Activated CD8-positive, alpha-beta T cell treated with anti-CD3 and anti-CD28 coated beads, Interleukin-2, amount 10 ng/mL, durations not matched to agents 7 days and 5 days (primary cell): ENCODE data around the gene CPLX3. TPM values are rescaled to one million over a fixed set of nuclear protein-coding genes. Genes with fewer than 3 reads are reported as not detected.

Experiments used
- ATAC-seq: fragments of 150-1000 bp; cut with Tn5 transposase; one replicate; pipeline ENCODE4 v1.10.0; 2021; ENCODE audit warnings: moderate library complexity
- CTCF ChIA-PET: fragments of 350-600 bp; sonication (Branson Sonifier 250); formaldehyde crosslinking; loops from one replicate; lab custom pipeline; 2021; ENCODE audit warnings: antibody characterized with exemption; lab: Charles Lee
- POLR2A ChIA-PET: fragments of 350-600 bp; sonication (Branson Sonifier 250); formaldehyde crosslinking; loops from one replicate; lab custom pipeline; 2021; ENCODE audit warnings: antibody characterized with exemption; lab: Charles Lee
- DNase-seq: peaks from one replicate; pipeline ENCODE4 v3.0.0-alpha.2; 2020
- H3K27ac Mint-ChIP-seq: one replicate; pipeline ENCODE4 v1.8.0; 2021; ENCODE audit warnings: mild to moderate bottlenecking, mixed read lengths
- H3K27me3 Mint-ChIP-seq: one replicate; pipeline ENCODE4 v1.8.0; 2021; ENCODE audit warnings: low read depth, mixed read lengths
- H3K36me3 Mint-ChIP-seq: one replicate; pipeline ENCODE4 v1.8.0; 2021; ENCODE audit warnings: low read depth, mixed read lengths
- H3K4me1 Mint-ChIP-seq: one replicate; pipeline ENCODE4 v1.8.0; 2021; ENCODE audit warnings: low read depth, mixed read lengths
- H3K4me3 Mint-ChIP-seq: one replicate; pipeline ENCODE4 v1.8.0; 2021; ENCODE audit warnings: mild to moderate bottlenecking, mixed read lengths
- H3K9me3 Mint-ChIP-seq: one replicate; pipeline ENCODE4 v1.8.0; 2022; ENCODE audit warnings: mixed read lengths; ENCODE audit not compliant: insufficient read depth
- total RNA-seq, 2 experiments: library from RNA; stranded (reverse); gene quantifications; one replicate each; pipeline ENCODE4 v1.2.3, GENCODE V29; 2021

CPLX3 gene
- total RNA-seq, 2 experiments from 2014 or later = not detected

- Mint-ChIP-seq H3K36me3 (peaks cover 70% of the 10 kb centered on the region), H3K9me3 (no peaks in the 10 kb centered on the region), H3K4me1 (peaks cover 80% of the 10 kb centered on the region), H3K4me3 (peak overlapping the region; percentile 90), H3K27ac (peak overlapping the region; percentile 99), H3K27me3 (no peaks in the 10 kb centered on the region)
- ATAC-seq (no peak), DNase-seq (peak; percentile 78)
- ChIA-PET CTCF (interaction anchor here (1.0 to 25.5 kb wide), 8 partner anchors 0 to 161 kb away, joined by 3 to 1683 read pairs (median 10); partner anchors contain the start of genes COX5A and CSK), POLR2A (interaction anchor here (0.6 to 23.0 kb wide), 4 partner anchors 3 to 234 kb away, joined by 3 to 670 read pairs (median 338); partner anchors contain the start of genes CSK, FAM219B and PPCDC)
These were observed 37.2 kb upstream of the CPLX3 start for GRCh38 chr15:74789171-74789631.

- no peaks in the 10 kb centered on the region for H3K27me3 Mint-ChIP-seq
- CTCF ChIA-PET = interaction anchor here (0.7 to 25.5 kb wide), 6 partner anchors 1 to 161 kb away, joined by 3 to 1683 read pairs (median 8); partner anchors contain the start of gene CSK
These were observed 36.7 kb upstream of the CPLX3 start for GRCh38 chr15:74789741-74790079.

DNA sequence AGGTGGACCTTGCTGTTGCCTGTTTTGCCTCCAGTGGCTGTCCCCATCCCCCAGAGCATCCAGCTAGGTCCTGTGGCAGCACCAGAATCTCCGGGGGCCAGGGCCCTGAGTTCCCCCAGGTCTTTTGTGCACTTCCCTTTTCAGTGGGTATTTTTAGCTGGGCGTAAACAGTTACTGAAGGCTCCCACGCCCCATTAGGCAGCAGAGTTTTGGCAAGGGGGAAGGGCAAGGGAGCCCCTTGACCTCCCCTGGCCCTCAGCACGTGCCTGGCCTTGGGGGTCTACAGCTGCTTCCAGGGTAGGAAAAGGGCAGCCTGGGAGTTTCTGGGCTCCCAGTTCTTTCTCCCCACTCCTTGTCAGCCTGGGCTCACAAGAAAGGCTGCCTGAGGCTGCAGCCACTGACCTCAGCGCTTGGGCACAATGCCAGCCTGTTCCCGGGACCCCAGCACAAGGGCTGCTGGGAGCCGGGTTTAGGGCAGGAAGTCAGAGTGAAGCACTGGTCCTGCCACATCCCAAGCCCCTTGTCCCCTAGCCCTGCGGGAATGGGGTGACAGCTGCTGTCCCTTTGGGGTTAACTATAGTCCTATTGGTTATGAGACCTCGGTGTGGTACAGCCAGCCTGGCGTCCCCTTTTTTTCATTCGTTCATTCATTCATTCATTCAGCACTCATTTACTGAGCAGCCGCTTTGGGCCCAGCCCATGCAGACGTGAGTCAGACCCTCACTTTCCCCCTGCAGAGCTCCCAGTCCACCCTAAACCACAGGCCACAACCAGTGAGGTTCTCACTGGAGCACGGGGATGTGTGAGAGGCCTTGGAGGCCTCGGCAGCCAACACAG, 36.1 kb upstream of the CPLX3 start:
- ChIA-PET CTCF (interaction anchor here (0.7 to 25.5 kb wide), 6 partner anchors 2 to 160 kb away, joined by 3 to 1683 read pairs (median 18); partner anchors contain the start of gene CSK), POLR2A (interaction anchor here (20.1 to 23.0 kb wide), 2 partner anchors 2 to 12 kb away, joined by 670 read pairs; partner anchors contain the start of gene CSK)
- peak; percentile 54 for DNase-seq
- Mint-ChIP-seq H3K4me3 (peak overlapping the region; percentile 90), H3K36me3 (peaks cover 69% of the 10 kb centered on the region), H3K27ac (peak overlapping the region; percentile 99), H3K4me1 (peaks cover 87% of the 10 kb centered on the region), H3K9me3 (no peaks in the 10 kb centered on the region), H3K27me3 (no peaks in the 10 kb centered on the region)
- ATAC-seq = no peak

More at GRCh38 chr15:74789741-74790079, 36.7 kb upstream of the CPLX3 start:
- ATAC-seq (no peak), DNase-seq (no peak)
- Mint-ChIP-seq H3K4me1 (peaks cover 82% of the 10 kb centered on the region), H3K36me3 (peaks cover 70% of the 10 kb centered on the region), H3K4me3 (peak overlapping the region; percentile 90), H3K9me3 (no peaks in the 10 kb centered on the region), H3K27ac (peak overlapping the region; percentile 99)
- POLR2A ChIA-PET = interaction anchor here (0.6 to 23.0 kb wide), 3 partner anchors 3 to 233 kb away, joined by 3 to 670 read pairs (median 670); partner anchors contain the start of genes CSK and PPCDC

DNA sequence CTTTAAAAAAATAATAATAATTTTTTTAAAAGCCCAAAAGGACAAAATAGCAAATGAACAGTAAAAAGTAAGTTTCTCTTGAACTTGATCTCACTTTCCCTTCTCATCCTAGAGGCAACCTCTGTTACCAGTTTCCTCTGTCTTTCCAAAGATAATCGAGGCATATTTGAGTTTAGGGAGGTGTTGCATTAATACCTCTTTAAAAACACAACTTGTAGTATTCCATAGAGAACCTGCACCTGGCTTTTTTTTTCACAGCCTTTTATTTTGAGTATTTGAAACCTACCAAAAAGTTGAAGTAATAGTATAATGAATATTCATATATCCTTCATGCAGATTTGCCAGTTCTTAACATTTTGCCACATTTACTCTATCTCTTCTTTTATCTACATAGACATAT, 35.4 kb upstream of the CPLX3 start:
- peaks cover 68% of the 10 kb centered on the region for H3K36me3 Mint-ChIP-seq
- DNase-seq (no peak), ATAC-seq (no peak)
- peak overlapping the region; percentile 82 for H3K27ac Mint-ChIP-seq
- ChIA-PET CTCF (interaction anchor here (4.6 to 25.5 kb wide), 3 partner anchors 2 to 156 kb away, joined by 33 to 1683 read pairs (median 1683); partner anchors contain the start of gene CSK), POLR2A (interaction anchor here (20.1 kb wide), 1 partner anchor 12 kb away, joined by 670 read pairs; the partner anchor contains the start of gene CSK)
- H3K9me3 Mint-ChIP-seq = no peaks in the 10 kb centered on the region
- no peaks in the 10 kb centered on the region for H3K27me3 Mint-ChIP-seq
- H3K4me1 Mint-ChIP-seq = peaks cover 89% of the 10 kb centered on the region
- H3K4me3 Mint-ChIP-seq = peak overlapping the region; percentile 19

GRCh38 chr15:74791667-74792066, 34.8 kb upstream of the CPLX3 start:
- peak overlapping the region; percentile 82 for H3K27ac Mint-ChIP-seq
- DNase-seq = no peak
- ChIA-PET CTCF (interaction anchor here (4.6 to 25.5 kb wide), 2 partner anchors 13 to 157 kb away, joined by 33 to 1683 read pairs; partner anchors contain the start of gene CSK), POLR2A (interaction anchor here (1.0 to 20.1 kb wide), 2 partner anchors 13 to 52 kb away, joined by 3 to 670 read pairs; partner anchors contain the start of genes CSK and ULK3)
- H3K36me3 Mint-ChIP-seq = peaks cover 69% of the 10 kb centered on the region
- H3K4me3 Mint-ChIP-seq = peak overlapping the region; percentile 19
- H3K9me3 Mint-ChIP-seq = no peaks in the 10 kb centered on the region
- H3K4me1 Mint-ChIP-seq = peaks cover 93% of the 10 kb centered on the region
- no peaks in the 10 kb centered on the region for H3K27me3 Mint-ChIP-seq
- no peak for ATAC-seq

GRCh38 chr15:74792227-74793016, 34.0 kb upstream of the CPLX3 start:
- Mint-ChIP-seq H3K4me1 (peaks cover 88% of the 10 kb centered on the region), H3K9me3 (no peaks in the 10 kb centered on the region), H3K4me3 (peak overlapping the region; percentile 19), H3K27me3 (no peaks in the 10 kb centered on the region), H3K27ac (peak overlapping the region; percentile 82), H3K36me3 (peaks cover 63% of the 10 kb centered on the region)
- ATAC-seq (no peak), DNase-seq (no peak)
- ChIA-PET CTCF (interaction anchor here (0.5 to 25.5 kb wide), 12 partner anchors 12 to 171 kb away, joined by 3 to 1683 read pairs (median 8); partner anchors contain the start of gene CSK), POLR2A (interaction anchor here (1.0 to 20.1 kb wide), 3 partner anchors 12 to 51 kb away, joined by 3 to 670 read pairs (median 3); partner anchors contain the start of genes CSK and ULK3)

DNA sequence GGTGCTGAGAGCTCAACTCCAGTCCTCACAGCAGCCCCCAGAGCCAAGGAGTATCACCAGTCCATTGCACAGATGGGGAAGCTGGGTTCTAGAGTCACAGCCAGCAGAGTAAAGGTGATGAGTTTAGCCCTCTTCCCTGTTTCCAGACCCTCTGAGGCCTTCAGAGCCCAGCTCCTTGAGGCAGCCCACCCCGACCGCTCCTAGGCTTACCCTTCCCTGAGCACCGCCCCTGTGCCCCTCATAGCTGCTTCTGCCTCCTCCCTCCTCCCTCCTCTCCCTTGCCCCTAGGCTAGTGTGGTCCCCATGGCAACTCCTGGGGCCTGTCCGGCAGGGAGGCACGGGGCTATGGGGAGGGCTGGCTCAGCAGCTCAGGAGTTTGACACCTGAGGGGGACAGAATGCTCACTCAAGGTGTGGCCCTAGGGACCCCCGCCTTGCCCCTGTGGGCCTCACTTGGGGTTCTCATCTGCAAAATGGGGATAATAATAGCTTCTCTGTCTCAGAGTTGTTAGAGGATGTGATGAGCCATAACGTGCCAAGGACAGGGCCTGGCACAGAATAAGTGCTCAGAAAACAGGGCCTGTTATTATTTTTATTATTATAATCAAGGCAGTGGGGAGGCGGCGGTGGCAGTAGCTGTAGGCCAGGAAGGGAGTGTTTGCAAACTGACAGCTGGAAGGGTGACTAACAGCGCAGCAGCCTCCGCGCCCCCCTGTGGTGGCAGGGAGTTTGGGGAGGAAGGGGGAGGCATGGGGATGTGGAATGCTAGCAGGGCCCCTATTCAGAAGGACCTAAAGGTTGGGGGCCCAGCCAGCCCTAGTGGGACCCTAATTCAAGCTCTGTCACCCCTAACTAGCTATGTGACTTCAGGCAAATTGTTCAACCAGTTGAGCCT, 33.0 kb upstream of the CPLX3 start:
- peak overlapping the region; percentile 82 for H3K27ac Mint-ChIP-seq
- DNase-seq (peak; percentile 79), ATAC-seq (peak; percentile 31)
- H3K27me3 Mint-ChIP-seq = no peaks in the 10 kb centered on the region
- CTCF ChIA-PET = interaction anchor here (0.7 to 25.5 kb wide), 27 partner anchors 11 to 423 kb away, joined by 3 to 1683 read pairs (median 4); partner anchors contain the start of genes CLK3, CPLX3, CSK and CYP1A1
- POLR2A ChIA-PET = interaction anchor here (0.7 to 20.1 kb wide), 3 partner anchors 11 to 253 kb away, joined by 3 to 670 read pairs (median 3); partner anchors contain the start of genes ARID3B and CSK
- peak overlapping the region; percentile 19 for H3K4me3 Mint-ChIP-seq
- peaks cover 89% of the 10 kb centered on the region for H3K4me1 Mint-ChIP-seq
- H3K36me3 Mint-ChIP-seq = peaks cover 63% of the 10 kb centered on the region
- H3K9me3 Mint-ChIP-seq = no peaks in the 10 kb centered on the region

- H3K9me3 Mint-ChIP-seq = no peaks in the 10 kb centered on the region
These were observed 32.0 kb upstream of the CPLX3 start for GRCh38 chr15:74794248-74794969.

GRCh38 chr15:74794970-74795349, 31.5 kb upstream of the CPLX3 start:
- no peak for DNase-seq
- ChIA-PET POLR2A (interaction anchor here (20.1 kb wide), 1 partner anchor 16 kb away, joined by 670 read pairs; the partner anchor contains the start of gene CSK), CTCF (interaction anchor here (1.4 to 25.5 kb wide), 5 partner anchors 10 to 179 kb away, joined by 3 to 1683 read pairs (median 5); partner anchors contain the start of genes CLK3 and CSK)
- Mint-ChIP-seq H3K36me3 (peaks cover 65% of the 10 kb centered on the region), H3K27ac (peak overlapping the region; percentile 89), H3K4me3 (peak overlapping the region; percentile 48), H3K4me1 (peaks cover 89% of the 10 kb centered on the region), H3K27me3 (no peaks in the 10 kb centered on the region), H3K9me3 (no peaks in the 10 kb centered on the region)
- ATAC-seq = no peak

More at GRCh38 chr15:74794248-74794969, 32.0 kb upstream of the CPLX3 start:
- H3K36me3 Mint-ChIP-seq = peaks cover 65% of the 10 kb centered on the region
- peaks cover 89% of the 10 kb centered on the region for H3K4me1 Mint-ChIP-seq
- peak overlapping the region; percentile 89 for H3K27ac Mint-ChIP-seq
- ChIA-PET CTCF (interaction anchor here (0.7 to 25.5 kb wide), 19 partner anchors 10 to 424 kb away, joined by 3 to 1683 read pairs (median 4); partner anchors contain the start of genes CLK3, CPLX3, CSK and ULK3), POLR2A (interaction anchor here (20.1 kb wide), 1 partner anchor 16 kb away, joined by 670 read pairs; the partner anchor contains the start of gene CSK)
- ATAC-seq = no peak
- H3K4me3 Mint-ChIP-seq = peak overlapping the region; percentile 48
- H3K27me3 Mint-ChIP-seq = no peaks in the 10 kb centered on the region
- no peak for DNase-seq
